Measurements from ENCODE around the gene TFAP2A. TPM values are rescaled to one million over a fixed set of nuclear protein-coding genes. Genes with fewer than 3 reads are reported as not detected.

The TFAP2A gene
- total RNA-seq, 1 donor from 2014 or later = 20.7 TPM

- DNase-seq (ENCODE audit: low spot score) = no peak
These were observed 15.4 kb downstream of the TFAP2A start for GRCh38 chr6:10399451-10399850.

DNA sequence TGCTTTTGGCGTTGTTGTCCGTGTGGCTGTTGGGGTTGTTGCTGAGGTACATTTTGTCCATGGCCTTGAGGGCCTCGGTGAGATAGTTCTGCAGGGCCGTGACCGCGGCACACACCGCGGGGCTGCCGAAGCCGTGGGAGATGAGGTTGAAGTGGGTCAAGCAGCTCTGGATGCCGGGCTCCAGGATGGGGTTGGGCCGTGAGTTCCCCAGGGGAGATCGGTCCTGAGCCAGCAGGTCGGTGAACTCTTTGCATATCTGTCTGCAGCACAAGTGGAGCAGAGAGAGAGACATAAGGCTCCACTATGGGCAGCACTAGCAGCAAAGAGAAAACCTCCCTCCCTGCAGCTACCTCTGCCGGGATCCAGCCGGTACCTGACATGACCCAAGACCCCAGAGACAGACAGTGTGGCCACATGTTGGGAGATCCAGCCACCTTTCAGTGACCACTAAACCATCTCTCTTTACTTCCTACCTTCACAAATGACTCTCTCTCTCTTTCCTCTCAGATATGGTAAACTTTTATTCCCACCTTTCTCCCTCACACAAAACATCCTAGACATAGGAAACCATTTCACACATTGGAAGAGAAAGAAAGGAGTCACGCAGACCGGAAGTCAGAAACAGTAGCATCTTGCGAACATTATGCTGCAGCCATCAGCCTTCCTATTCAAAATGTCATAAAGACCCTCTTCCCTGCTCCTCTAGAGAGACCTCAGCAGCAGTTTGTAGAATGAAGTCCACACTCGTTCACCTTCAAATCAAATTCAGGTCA lies 16.2 kb downstream of the TFAP2A start:
- no peak for DNase-seq (ENCODE audit: low spot score)

- DNase-seq (ENCODE audit: low spot score) = no peak
These were observed 17.0 kb downstream of the TFAP2A start for GRCh38 chr6:10397756-10398445.

DNA sequence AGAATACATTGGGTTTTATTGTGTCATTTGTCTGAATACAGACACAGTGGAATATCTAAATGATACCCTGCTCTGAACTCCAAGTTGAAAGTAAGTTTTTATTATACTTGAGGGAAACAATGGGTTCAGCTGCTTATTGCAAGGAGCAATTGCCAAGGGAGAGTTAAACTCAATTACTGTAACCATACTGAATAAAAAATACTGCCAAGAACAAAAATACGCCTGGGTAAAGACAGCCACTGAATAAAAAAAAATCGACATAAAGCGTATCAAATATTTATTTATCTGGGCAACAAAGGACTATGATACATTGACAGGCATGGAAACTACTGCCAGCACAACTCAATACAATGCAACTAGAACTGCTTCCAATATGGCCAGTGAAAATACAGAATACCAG lies 18.1 kb downstream of the TFAP2A start:
- DNase-seq (ENCODE audit: low spot score) = no peak

DNA sequence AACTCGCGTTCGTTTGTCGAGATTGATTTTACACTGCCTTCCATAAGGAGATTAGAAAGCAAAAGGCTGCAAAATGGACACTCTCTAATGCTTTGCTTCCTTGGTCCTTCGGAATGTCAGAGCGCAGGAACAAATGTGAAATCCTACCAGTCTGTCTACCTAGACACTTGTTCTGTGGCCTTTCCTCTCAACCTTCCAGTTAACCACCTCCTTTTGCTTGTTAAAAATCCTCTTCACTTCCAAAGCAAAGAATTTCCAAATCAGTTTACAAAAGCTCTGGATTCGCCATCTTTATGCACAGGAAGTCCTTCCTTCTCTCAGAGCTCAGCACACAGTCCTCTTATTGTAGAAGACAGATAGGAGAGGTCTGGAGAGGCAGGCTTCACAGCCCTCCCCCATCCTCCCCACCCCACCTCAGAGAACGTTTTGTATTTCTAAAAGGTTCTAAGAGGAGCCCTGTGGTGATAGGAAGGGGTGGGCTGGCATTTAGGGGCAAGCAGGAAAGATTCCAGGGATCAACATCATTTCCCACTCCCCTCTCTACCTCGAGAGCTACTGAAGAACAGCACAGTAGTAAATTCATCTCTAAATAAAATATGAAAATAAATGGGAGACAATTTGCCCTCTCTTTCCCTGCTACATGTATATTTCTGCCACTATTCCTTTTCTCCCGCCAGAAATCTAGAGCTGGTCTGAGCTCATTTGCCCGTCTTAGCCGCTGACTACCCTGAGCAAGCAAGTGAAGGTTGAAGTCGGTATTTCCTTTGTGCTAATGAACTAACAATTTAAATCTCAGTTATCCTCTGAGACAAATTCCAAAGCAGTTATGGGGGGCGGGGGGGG lies 18.9 kb downstream of the TFAP2A start:
- no peak for DNase-seq (ENCODE audit: low spot score)

DNA sequence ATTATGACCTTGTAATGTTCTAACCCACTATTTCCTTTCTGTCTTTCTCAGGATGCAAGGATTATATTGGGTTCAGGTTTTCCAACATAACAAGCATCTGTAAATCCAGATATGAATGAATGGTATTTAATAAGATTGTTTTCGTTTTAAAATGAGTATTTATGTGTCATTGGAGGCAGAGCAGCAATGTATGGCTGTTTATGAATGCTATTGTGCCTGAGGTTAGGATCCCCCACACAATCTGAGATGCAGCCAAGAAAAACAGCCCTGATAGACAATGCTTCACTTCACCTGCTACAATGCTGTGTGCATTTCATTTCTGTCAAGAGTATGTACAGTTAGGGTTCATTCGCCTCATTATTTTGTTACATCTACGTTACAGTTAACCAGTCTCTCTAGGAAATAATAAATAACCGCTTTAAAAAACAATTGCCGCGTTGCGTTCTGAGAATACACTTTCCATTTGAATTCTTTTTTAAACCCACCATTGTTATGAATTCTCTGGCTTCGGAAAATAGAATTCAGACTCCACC lies 19.6 kb downstream of the TFAP2A start:
- DNase-seq (ENCODE audit: low spot score) = no peak

DNA sequence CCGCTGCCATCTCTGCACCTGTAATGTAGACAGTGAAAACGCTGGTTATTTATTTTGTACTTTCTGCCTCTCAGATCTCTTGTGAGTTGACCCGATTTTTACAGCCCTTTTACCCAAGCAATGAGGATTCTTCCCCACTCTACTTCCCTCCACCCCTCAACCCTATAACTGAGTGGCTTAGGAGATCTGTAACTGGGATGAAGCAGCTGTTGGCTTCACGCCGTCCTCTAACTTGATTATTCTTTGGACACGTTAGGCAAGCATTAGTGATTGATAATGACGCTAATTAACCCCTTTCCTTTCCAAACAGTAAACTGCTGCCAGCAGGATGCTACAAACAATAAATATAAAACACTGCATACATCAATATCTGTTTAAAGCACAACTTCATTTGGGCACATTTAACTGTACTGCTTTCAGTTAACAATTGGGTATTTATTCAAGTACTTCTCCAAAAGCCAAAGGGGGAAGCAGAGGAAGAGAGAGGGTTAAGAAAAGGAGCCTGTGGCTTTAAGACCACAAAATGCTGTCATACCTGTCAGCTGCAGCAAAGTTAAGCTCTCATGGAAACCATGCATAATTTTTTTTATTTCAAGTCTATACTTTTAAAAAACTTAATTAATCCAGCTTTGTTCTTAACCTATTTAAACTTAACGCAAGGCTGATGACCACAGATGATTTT lies 21.2 kb downstream of the TFAP2A start:
- no peak for DNase-seq (ENCODE audit: low spot score)

- no peak for DNase-seq (ENCODE audit: low spot score)
These were observed 23.1 kb downstream of the TFAP2A start for GRCh38 chr6:10391799-10392198.

DNA sequence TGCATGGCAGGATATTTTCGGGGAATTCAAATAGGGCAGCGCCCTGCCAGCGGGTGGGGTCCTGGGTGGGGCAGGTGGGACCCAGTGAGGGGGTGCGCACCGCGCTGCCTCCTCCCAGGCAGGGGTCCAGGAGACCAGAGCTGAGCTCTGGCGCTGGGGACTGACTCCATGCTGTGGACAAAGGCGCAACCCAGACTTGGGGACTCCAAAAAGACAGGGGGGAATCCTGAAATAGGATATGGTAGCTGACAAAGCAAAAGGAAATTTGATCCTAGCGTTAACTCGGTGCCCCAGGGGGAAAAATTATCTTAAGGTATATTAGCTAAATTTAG lies 23.6 kb downstream of the TFAP2A start:
- no peak for DNase-seq (ENCODE audit: low spot score)

DNA sequence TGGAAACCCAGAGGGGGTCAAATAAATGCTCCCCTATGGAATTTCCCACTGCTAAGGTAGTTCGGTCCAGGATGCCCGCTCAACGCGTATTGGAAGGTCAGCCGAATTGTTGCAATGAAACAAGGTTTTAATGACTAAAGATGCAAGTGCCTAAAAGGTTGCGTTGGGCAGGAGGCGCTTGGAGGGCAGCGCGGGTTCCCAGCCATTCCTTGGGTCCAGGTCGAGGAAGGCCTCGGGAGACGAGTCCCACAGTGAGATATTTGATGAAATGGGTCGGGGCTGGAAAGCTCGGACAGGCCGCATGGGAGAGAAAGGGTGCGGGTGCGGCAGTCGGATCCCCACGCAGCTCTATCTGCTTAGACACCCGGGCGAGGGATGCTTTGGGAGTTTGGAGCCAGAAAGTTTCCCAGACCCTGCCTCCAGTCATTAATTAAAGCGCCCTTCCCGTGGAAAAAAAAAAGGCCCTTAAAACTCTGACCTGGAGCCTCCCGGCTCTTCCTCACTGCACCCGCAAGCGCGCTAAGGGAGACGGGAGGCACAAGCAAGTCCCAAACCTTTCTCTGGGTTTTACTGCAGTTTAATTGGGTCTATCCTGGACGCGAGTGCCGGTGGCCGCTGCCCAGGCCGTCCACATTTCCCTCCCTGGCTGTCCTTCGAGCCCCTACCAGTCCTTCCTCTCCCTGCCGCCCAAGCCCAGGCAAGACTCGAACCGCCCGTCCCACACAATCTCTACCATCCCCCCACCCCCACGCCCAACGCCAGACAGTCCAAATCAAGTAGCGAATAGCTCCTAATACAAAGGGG lies 24.2 kb downstream of the TFAP2A start:
- no peak for DNase-seq (ENCODE audit: low spot score)

DNA sequence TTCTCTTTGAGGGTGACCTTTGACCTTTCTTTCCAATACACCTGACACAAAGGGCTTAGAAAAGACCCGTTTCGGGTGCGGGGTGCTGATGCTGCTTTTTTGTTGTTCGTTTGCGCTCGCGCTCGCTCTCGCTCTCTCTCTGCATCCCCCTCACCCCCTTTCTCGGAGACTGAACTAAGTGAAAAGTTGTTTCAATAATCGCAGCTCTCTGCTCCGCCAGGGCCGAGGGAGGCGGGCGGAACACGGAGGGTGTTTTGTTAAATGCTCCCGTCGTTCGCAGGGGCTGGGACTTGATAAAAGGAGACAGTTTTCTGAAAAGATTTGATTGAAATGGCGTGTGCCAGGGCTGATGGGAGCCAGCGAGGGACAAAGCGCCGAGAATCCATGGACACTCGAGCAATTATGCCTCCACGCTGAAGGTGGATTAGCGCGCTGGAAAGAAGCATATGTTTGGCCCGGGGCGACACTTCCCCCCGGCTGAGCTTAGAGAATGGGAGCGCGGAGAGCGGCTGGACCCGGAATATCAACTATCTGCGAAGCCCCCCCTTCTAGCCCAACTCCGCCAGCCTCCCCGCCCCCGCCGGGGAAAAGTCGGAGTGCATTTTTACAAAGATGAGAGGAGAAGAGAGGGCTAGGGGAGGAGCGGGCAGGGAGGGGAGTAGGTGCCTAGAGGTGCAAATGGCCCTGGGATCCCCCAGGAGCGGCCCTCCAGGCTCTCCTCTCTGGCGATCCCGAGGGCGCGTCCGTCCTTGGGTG lies 25.0 kb downstream of the TFAP2A start:
- no peak for DNase-seq (ENCODE audit: low spot score)

DNA sequence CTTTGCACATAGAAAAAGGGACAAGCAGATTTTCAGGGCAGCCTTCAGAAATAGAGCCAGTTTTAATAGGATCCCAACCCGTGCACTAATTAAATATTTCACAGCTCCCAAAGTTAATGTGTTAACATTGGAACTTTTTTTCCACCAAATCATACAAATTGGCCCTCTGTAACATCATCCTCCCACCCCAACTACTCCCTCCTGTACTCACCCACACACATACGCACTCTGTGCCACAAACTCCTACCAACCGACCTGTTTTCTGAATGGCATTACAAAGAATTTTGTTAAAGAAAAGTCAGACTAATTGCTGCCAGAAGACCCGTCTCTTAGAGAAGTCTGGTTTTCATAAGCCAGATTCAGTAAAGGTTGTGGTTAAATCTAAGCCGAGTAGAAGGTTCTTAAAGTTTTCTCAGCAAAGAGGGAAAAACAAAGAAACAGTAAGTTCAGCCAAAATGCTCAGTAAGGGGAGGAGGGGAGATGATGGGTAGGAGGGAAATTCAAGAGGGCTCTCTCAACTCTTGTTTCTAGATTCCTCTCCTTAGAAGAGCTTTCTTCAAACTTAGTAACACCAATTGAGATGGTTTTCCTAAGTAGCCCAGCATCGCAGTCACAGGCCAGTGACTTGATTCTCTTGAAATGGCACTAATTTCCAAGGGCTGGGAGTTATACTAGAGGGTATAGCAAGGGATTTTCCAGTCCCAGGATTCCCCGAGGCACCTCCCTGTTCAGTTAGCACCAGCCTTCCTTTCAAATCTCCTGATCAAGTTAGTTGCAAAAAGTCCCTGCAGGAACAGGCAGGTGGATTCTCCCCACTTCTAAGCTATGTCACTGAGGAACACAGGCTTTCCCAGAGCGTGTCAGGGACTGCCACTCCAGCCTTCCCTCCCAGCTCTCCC lies 27.9 kb downstream of the TFAP2A start:
- DNase-seq (ENCODE audit: low spot score) = no peak

GRCh38 chr6:10386220-10386619 lies 28.7 kb downstream of the TFAP2A start:
- DNase-seq (ENCODE audit: low spot score) = no peak

DNA sequence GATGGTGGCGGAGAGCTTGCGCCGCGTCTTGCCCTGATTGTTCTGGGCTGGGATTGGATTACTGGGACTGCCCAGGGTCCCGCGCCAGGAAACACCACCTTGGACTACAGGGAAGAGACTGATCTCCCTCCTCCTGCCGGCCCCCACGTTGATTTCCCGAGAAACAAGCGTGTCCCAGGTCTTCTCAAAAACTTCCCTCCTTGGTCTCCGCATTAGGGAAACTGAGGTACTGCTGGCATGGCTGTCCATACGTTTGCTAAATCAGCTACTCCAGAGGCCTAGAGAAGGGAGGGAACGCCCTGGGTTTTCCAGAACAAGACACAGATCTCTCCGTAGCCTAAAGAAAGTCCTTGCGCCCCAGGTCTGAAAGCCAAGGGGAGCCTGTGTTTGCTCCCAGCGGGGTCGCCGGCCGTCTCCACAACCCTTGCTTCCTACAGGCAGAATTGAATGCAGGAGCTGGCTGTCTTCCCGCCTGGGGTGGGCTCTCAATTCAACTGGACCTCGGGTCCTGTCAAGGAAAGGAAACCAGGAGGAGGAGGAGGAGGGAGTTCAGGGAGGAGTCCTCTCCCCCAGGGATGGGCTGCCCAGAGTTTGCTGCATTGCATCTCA lies 29.2 kb downstream of the TFAP2A start:
- no peak for DNase-seq (ENCODE audit: low spot score)

GRCh38 chr6:10384610-10385523 lies 30.0 kb downstream of the TFAP2A start:
- DNase-seq (ENCODE audit: low spot score) = no peak

GRCh38 chr6:10384091-10384609 lies 30.7 kb downstream of the TFAP2A start:
- DNase-seq (ENCODE audit: low spot score) = no peak

Data from umbilical cord (tissue), 2 donors.